ENCODE results near the gene ARL16.
"Not testable (repeated sequence)": the region's sequence is repeated elsewhere in the genome, so short reads cannot be mapped to it uniquely, and the experiment has no call there.

Gene ARL16

DNA sequence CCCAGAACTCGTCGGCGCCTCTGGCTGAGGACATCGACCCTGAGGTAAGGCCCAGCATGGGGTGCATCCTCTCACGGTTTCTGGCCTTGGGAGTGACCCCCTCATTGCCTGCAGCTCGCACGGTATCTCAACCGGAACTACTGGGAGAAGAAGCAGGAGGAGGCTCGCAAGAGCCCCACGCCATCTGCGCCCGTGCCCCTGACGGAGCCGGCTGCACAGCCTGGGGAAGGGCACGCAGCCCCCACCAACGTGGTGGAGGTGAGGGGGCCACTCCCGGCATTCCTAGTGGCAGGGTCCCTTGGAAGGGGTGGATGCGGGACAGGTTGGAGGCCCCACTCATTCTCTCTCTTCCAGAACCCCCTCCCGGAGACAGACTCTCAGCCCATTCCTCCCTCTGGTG lies 11.2 kb upstream of the ARL16 start:
- no peak for DNase-seq

DNA sequence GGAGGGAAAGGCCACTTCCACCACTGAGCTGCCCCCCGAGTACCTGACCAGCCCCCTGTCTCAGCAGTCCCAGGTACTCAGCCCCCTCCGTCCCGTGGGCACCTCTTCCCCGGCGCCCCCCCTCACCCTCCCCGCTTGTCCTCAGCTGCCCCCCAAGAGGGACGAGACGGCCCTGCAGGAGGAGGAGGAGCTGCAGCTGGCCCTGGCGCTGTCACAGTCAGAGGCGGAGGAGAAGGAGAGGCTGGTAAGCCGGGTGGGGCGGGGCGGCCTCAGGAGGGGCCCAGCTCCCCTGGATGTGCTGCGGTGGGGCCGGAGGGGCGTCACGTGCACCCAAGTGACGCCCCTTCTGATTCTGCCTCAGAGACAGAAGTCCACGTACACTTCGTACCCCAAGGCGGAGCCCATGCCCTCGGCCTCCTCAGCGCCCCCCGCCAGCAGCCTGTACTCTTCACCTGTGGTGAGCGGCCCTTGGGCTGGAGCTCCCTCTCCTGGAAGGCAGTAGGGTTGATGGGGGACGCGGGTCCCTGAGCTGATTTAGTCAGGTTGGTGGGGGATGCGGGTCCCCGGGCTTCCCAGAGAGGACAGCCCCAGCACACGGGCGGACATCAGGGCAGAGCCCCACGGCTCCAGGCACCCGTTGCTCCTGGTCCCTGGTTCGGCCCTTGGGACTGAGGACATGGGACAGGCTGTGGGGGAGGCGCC lies 10.1 kb upstream of the ARL16 start:
- no peak for DNase-seq

DNA sequence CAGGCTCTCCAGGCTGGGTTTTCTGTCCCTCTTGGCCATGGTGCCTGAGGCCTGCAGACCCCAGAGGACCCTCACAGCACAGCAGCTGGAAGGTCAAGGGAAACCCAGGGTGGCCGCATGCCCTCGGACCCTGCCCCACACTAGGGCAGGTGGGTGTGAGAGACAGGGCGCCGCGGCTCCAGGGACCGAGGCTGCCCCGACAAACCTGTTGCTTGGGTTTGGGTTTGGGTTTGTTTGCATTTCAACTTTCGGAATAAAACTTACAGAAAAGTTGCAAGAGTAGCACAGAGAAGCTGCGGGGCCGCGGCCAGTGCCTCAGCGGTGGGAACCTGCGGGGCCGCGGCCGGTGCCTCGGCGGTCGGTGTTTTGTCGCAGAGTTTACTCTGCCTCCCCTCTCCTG lies 8.0 kb upstream of the ARL16 start:
- DNase-seq = no peak

DNA sequence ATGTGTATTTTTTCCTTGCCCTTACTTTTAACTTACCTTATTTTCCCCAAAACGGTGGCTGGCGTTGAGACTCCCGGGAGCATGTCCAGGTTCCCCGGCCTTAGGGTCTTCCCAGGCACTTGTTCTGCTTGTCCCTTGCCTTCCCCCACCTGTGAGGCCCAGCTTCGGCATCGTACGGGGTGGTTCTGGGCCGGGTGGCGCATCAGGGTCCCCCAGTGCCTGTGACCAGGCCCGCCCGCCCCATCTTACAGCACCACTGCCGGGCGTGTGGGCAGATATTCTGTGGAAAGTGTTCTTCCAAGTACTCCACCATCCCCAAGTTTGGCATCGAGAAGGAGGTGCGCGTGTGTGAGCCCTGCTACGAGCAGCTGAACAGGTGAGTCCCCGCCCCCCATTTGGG lies 7.6 kb upstream of the ARL16 start:
- DNase-seq = no peak

DNA sequence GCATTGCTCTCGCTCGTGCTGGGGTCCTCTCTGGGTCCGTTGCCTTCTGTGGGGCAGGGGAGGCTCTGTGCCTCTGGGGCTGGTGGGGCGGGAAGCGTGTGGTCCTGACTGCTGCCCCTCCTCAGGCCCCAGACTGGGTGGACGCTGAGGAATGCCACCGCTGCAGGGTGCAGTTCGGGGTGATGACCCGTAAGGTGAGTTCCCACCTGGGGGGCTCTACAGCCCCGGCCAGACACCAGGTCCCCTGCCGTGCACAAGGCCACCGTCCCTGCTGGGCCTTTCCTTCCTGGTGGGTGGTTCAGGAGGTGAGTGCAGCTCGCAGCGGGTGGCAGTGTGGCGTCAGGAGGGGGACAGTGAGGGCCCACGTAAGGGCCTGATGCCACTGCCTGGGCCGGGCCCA lies 7.0 kb upstream of the ARL16 start:
- no peak for DNase-seq

DNA sequence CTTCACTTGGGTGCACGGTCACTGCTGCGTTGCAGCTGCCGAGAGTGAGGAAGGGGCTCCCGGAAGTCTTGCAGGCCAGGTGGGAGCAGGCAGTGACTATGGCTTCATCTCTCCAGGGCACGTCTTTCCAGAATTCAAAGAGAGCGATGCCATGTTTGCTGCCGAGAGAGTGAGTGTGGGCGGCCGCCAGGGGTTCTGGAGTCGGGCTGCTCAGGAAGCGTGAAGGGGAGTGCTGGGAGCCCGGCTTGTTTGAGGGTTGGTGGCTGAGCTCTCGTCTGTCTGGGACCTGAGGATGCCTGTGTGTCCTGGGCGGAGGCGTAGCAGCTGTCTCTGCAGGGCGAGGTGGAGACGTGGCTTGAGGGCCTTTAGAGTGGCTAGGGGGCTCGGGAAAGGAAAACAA lies 6.5 kb upstream of the ARL16 start:
- DNase-seq = no peak

DNA sequence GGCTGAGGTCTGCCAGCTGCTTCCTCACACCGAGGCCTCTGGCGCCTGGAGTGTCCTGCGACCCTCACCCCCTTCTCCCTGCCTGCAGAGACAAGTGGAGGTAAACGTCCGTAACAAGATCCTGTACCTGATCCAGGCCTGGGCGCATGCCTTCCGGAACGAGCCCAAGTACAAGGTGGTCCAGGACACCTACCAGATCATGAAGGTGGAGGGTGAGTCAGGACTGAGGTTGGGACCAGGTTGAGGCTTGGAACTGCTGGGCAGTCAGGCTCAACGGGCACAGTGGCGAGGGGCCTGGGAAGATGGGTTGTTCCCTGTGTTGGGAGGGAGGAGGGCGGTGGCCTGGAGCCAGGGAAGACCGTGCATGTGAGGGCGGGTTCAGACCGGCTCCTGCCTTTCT lies 5.0 kb upstream of the ARL16 start:
- DNase-seq = no peak

DNA sequence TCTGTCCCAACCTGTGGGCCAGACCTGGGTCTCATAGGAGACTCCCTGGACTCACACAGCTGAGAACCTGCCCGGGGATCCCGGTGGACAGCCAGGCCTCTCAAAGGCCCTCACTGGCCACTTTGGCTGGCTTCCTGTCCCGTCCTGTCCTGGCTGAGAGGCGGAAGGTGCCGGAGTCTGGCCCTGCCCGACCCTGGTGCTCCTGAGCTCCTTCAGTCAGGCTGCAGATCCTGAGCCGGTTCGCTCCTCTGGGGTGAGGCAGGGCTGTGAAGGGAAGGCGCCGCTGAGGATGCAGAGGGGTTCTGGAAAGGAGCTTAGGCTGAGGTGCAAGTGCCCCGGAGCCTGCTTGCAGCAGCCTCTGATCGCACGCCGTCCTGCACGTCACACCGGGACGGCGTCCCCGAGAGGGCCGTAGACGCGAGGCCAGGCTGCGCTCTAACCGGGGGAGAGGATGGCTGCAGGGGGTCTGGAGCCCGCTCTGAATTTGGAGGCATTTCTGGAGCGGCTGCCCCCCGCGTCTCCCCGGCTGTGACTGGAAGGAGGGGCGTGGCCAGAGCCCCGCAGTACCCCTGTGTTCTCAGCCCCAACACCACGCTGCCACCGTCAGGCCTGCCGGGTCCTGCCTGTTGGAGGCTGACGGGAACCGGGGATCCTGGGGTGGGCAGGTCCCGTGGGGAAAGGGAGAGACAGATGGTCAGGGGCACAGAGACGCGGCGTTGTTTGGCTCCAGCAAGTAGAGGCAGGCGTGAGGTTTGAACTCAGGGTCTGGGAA lies 4.4 kb upstream of the ARL16 start:
- no peak for DNase-seq

DNA sequence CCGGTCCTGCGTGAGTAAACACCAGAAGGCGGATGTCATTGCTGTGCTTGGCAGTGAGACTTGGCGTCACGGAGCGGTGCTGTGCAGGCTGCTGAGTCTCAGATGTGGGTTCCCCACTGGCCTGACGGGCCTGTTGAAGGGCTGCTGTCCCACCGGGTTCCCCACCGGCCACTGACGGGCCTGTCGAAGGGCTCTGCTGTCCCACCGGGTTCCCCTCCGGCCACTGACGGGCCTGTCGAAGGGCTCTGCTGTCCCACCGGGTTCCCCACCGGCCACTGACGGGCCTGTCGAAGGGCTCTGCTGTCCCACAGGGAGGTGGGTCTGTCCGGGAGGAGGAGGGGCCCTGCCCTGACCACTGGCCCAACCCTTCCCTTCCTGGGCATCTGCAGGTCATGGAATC lies 3.0 kb upstream of the ARL16 start:
- DNase-seq = no peak

DNA sequence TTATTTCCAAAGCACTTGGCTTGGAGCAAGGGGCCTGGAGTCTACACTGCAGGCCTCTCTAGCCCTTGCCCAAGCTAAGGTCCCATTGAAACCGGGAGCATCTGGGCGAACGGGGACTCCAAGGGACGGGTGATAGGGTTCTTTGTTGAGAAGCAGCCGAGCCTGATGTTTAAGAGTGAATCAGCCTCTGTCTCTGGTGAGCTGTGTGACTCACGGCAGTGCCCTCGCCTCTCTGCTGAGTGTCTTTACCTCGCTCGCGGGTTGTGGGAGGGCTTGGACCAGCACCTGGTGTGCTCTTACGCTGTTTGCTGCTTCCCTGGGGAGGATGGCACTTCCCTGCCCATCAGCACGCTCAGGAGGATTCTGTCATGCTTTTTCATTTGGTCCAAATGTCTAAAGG lies 1.5 kb upstream of the ARL16 start:
- DNase-seq = peak; percentile 54

DNA sequence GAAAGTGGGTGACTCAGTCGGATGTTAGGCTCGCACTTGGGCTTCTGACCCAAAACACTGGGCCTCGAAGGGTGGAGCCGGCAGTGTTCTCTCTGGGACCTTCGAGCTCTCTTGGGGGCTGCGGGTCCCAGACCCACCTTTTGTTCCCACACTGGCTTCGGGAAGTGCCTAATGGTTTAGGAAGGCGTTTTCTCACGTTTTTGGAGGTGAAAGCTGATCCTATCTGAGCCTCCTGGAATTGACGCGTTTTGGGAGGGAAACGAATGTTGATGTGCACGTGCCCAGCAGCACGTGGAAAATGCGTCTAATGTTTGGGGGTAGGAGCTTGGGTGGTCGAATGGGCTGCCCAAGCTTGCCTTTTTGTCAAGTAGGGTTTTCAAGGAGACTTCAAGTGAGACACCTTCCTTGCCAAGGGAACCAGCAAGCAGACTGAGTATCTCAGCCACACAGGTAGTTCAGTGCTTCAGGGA lies 880 bp upstream of the ARL16 start:
- DNase-seq = no peak

DNA sequence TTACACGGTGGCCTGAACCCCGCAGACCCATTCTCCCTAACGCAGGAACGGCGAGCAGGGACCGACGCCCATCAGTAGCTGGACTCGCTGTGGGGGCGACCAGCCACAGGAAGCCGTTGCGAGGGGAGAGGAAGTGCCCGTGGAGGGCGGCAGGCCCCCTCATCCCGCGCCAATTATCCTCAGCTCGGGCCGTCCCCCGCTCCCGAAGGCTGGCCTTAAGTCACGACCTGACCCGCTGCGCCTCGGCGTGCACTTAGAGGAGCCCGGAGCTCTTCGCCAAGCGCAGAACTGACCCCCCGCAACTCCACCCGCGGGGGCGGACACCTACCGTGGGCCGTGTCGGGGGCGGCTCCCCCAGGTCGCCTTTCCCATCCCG lies 401 bp downstream of the ARL16 start:
- DNase-seq = no peak

DNA sequence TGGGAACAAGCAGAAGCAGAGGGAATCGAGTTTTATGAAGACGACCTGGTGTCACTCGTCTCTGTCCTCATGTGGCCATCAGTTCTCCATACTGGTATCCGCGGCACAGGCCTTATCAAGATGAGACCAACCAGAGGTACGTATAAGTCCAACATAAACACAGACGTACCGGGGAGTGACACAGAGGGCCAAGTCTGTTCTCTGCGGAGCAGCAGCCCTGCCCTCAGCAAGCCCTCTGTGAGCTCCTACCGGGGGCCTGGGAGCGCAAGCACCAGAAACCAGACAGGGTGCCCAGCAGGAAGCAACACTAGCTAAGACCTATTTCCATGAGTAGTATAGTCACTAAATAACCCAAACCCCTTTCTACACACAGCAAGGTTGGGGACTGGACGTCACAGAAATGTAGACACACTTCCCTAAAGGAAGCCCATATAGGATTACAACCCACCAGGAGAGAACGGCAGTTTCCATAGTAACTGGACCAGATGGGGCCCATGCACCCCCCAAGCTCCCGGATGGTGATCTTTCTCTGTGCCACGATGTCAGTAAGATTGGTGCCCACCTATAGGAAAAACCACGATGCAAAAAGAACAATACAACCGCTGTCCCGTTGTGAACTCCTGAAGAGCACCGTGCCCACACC lies 911 bp downstream of the ARL16 start:
- no peak for DNase-seq

DNA sequence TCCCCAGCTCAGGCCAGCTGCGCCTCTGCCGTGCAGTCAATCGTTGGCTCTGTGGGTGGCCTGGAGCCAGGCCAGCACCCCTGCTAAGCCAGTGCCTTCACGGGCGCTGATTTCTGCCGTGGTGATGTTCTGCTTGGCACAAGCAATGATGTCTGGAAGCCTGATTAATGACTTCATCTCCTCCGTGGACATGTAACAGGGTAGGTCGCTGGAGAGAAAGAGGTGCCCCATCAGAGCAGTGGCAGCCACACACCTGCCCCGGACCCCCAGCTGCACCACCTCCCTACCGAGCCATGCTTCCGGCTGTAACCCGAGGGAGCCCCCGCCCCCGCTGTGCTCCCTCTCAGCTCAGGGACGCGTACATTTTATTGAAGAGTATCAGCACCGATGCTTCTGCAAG lies 1.9 kb downstream of the ARL16 start:
- no peak for DNase-seq

DNA sequence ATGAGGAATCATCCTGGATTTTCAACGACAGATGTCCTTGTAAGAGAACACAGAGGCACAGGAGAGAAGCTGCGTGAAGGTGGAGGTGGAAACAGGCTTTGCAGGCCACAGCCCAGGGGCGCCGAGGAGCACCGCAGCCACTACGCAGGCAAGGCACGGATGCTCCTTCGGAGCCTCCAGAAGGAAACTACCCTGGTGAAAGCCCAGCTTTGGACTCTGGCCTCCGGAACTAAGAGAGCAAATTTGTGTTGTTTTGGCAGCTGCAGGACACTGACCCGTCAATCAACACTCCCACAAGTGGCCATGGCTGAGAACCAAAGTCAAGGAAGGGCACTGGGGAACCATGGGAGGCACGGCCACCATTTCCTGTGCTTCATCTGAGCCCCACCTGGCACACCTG lies 3.4 kb downstream of the ARL16 start:
- no peak for DNase-seq

DNA sequence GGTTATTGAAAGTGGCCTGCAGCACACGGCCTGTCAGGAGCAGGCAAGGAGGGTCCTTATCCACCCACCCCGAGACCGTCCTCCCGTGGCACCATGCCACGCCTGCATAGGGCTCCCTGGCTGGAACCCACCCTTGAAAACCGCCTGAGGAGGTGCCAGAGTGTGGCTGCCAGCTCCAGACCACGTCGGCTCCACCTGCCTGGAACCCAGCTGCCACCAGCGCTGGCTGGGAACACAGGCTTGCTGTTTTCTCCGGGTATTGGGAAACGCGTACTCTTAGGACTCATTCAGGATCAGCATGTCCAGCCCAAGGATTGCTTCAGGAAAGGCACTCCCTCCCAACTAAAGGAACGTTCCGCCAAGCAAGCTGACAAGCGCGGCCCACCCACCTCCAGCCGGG lies 6.7 kb downstream of the ARL16 start:
- no peak for DNase-seq

DNA sequence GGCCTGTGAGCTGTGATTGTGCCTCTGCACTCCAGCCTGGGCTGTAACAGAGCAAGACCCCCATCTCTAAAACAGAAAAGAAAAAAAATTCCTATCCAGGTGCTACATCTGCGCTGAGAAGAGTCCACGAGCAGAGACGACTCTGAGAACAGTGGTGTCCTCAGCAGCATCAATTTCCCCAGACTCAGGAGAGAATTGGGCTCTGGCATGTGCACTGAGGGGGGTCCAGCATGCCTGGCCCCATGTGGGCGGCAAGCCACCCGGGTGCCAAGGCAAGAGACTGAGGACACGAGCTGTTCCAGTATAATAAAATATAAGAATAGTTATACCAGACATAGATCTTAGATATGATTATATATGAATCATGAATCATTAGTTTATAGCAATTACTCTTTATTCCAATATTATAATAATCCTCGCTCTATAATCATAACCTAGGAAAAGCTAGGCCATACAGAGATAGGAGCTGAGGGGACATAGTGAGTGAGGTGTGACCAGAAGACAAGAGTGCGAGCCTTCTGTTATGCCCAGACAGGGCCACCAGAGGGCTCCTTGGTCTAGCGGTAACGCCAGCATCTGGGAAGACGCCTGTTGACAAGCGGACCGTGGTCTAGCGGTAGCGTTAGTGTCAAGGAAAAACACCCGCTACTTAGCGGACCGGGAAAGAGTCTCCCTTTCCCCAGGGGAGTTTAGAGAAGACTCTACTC lies 7.9 kb downstream of the ARL16 start:
- DNase-seq = not testable (repeated sequence)

DNA sequence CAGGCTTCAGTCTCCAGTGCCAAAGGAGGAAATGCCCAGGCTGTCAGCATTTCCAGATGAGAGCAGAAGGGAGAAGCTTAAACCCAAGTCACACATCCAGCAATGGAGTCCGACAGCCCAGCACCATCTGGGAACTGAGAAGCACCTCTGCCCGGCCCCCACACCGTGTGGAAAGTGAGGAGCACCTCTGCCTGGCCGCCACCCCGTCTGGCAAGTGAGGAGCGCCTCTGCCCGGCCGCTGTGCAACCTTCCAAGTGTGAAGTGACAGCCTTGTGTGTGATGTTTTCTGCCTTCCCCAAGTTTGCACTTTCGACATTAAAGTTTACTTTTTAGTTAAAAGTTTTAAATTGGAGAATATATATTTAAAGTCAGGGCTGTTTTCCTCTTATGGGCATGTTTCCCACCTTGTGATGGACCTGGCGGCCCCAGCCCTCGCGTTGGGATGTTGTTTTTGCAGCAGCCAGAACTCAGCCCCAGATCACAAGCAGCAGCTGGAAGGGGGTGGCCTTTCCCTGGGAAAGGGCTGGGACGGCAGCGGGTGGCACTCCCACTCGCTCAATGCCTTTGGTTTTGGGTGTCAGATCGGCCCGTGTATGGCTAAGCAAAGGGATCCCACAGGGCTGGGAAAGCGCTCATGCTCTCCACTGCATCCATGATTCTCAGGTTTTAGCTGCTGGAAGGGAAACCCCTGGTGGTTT lies 9.9 kb downstream of the ARL16 start:
- DNase-seq = no peak

DNA sequence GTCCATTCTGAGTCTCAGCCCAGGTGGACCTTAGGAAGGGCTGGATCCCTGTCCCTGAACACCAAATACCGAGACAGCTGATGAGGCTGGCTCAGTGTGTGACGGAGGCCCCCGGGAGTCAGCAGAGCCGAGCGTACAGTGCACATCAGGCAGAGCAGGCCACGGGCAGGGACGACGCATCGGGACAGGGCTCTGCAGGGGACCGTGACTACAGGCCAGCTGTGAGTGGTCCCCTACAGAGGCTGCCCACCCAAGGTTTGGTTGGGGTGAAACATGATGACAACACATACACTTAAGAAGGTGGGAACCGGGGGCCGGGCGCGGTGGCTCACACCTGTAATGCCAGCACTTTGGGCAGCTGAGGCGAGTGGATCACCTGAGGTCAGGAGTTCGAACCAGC lies 10.6 kb downstream of the ARL16 start:
- no peak for DNase-seq

DNA sequence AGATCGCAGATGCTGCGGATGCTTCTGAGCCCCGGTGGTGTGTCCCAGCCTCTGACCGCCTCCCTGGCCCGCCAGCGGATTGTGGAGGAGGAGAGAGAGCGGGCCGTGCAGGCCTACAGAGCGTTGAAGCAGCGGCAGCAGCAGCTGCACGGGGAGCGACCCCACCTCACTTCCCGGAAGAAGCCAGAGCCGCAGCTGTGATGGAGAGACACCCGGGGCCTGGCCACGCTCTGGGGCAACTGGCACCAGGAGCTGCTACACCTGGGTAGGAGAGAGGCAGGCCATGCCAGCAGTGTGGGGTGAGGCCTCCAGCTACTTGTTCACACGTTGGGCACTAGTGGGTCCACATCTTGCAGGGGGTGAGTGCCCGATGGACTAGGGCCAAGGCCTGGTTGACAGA lies 11.1 kb downstream of the ARL16 start:
- no peak for DNase-seq

DNA sequence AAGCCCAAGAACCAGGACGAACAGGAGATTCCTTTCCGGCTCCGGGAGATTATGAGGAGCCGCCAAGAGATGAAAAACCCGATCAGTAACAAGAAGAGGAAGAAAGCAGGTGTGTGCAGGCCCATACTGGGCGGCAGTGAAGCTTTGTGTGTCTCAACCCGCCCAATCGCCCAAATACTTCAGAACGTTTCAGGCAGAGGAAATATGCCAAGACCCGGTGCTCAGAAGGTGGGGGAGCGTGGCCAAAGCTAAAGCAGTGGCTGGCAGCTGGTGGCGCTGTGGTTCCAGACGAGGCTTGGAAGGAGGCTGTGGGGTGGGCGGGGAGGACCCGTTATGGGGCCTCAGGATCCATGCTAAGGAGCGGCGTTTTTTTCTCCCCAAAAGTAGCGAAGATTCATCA lies 15.8 kb downstream of the ARL16 start:
- no peak for DNase-seq

DNA sequence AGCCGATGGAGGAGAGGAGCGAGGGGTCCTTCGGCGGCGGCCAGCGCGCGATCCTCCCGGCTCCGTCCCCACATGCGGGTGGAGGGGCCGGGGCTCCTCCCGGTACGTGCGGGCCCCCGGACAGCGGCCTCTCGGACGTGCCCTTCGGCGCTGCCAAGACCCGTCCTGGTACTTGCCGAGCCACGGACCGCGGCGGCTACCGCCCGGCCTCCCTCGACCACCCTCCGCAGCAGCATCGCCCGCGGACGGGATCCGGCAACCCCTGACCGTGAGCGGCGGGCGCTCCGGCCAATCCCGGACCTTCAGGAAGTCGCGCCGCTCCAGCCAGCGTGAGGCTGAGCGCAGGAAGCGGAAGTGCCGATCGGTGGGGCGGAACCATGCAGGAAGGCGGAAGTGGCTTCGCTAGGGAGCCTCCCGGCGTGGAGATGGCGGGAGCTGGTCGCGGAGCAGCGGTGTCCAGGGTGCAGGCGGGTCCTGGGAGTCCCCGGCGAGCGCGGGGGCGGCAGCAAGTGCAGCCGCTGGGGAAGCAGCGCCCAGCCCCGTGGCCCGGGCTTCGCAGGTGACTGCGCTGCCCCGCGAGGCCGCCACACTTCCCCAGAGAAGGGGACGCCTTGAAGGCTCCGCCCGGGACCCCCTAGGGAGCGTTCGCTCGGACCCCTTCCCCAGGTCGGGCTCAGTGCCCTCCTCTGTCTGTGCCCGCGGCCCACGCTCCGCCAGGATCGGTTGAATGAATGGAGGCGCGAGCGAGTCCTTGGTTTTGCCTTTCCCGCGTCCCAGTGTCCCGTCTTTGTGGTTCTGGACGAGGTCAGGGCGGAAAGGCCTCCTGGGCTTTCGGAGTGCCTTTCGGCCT lies 17.0 kb downstream of the ARL16 start, which contains the start of the genes CCDC137 and OXLD1:
Gene CCDC137 (plus strand): TSS at position 396 of the 850 bp plus-strand sequence. CDS start 30 bp downstream, at position 426.
Gene OXLD1 (minus strand): TSS at position 264 of the 850 bp plus-strand sequence. CDS start 28 bp downstream, at position 236.
- peak; percentile 93 for DNase-seq

Data from activated CD8-positive, alpha-beta memory T cell treated with anti-CD3 and anti-CD28 coated beads, Interleukin-2, amount 50 U/mL, for 4 hours (primary cell).